ENCODE results near the gene E2F6.

Gene E2F6

DNA sequence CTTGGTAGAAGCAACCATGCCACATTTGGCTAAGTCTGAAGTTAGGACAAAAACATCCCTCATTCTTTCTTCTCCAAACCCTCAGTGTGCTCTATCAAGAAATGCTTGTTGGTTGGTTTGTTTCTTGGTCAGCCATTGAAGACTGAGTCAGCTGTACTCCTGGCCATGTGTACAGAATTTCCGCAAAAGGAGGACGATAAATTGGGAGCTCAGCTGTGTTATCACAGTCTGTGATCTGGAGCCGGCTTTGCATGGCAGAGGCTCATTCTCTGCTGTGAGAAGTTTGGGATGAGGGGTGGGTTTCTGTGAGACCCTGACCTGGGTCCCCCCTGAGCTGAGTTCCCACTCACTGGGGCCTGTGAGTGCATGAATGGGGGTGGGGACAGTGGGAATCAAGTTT is 26.3 kb upstream of the E2F6 start:
- DNase-seq: no peak

DNA sequence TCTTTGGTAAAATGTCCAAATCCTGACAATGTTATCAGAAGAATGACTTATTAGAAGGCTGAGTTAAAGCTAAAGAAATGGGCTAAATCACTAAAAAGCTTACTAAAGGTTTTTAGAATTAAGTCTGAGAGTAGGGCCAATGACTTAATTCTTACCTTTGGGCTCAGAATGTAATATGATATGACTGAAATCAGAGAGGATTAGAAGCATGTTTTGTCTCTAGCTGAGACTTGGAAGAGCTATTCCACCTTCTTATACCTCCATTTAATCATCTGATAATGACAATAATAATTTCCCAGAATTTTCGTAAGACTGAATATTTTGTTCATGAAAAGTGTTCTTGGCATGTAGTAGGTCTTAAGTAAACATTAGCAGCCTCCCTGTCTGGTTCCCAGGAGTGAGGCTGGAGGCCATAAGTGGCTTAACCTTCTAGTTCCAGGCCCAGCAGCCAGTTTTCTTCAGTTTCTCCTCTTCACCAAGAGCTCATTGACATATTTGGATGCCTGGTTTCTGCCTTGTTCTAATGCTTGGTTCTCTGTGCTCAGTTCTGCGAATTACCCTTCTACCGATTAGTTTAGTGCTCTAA is 25.5 kb upstream of the E2F6 start:
- no peak for DNase-seq

DNA sequence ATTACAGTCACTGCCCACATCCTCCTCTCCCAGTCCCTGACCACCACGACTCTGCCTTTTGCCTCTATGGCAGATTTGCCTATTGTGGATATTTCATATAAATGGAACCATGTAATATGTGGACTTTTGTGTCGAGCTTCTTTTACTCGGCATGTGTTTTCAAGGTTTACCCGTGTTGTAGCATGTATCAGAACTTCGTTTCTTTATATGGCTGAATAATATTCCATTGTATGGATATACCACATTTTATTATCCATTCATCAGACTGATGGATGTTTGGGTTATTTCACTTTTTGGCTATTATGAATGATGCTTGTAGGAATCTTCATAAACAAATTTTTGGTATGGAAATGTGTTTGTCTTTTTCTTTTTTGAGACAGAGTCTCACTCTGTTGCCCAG is 24.2 kb upstream of the E2F6 start:
- no peak for DNase-seq

DNA sequence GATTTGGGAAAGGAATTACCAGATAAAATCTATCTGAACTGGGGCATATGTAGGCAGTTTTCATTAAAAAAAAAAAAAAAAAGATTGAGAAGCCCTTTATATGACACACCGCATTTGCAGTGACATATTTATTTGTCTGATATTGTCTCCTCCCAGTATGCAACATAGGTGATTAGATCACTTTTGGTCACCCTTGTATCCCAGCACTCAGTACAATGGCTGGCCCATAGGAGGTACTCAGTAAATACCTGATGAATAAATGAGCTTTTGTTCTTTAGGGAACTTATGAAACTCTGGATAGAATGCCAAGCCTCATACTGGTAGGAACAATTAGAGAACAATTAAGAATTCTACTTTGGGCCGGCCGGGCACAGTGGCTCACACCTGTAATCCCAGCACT is 22.8 kb upstream of the E2F6 start:
- DNase-seq: no peak

DNA sequence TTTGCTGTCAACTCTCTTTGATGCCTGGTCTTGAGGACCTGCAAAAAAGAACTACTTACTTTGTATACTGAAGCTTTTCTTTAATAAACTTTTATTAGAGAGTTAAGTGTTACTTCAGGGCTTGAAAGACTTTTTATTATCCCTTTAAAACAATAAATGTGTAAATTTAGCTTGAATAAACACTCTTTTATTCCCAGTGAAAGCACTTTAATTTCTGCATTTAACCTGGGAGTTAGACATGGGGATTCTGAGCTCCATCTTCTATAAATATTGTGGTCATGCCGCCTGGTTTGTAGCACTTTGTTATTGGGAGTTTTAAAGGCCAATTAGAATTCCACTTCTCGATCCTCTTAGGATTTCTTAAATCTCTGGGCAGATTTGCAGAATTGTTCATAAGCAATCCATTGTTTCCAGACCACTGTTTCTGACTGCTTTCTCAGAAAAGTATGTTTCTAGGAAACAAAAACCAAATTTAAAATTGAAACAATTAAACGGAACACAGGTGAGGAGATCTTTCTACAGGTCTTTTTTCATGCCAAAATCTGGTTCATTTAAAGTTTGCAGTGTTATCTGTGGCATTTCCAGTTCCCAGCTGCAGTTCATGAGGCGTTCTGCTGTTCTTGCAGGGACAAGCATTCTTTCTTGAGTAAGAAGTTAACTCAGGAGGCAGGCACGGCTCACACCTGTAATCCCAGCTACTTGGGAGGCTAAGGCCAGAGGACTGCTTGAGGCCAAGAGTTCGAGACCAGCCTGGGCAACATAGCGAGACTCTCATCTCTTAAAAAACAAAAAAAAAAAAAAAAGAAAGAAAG is 18.1 kb upstream of the E2F6 start:
- DNase-seq: no peak

DNA sequence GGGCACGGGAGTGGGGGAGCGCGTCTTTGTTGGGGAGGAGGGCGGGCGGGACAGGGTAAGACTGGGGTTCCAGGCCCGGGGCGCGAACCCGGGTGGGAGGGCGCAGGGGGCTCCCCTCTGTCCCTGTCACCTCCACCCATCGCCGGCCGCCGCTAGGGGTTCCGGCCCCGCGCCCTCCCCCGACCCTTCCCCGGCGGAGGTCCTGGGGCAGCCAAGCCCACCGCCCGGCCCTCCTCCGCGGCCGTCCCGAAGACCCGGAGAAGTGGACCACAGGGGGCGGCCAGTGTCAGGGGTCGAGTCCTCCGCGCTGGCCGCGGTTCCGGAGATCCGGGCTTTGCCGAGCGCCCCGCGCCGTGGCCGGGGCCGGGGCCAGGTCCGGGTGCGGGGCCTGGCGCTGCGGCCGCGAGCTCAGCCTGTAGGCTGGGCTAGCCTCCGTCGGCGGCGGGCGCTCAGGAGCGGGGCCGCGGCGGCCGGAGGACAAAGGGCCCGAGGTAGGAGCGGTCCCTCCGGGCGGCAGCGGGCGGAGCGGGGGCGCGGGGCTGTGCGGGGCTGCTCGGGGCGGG is 16.6 kb upstream of the E2F6 start:
- DNase-seq: no peak

DNA sequence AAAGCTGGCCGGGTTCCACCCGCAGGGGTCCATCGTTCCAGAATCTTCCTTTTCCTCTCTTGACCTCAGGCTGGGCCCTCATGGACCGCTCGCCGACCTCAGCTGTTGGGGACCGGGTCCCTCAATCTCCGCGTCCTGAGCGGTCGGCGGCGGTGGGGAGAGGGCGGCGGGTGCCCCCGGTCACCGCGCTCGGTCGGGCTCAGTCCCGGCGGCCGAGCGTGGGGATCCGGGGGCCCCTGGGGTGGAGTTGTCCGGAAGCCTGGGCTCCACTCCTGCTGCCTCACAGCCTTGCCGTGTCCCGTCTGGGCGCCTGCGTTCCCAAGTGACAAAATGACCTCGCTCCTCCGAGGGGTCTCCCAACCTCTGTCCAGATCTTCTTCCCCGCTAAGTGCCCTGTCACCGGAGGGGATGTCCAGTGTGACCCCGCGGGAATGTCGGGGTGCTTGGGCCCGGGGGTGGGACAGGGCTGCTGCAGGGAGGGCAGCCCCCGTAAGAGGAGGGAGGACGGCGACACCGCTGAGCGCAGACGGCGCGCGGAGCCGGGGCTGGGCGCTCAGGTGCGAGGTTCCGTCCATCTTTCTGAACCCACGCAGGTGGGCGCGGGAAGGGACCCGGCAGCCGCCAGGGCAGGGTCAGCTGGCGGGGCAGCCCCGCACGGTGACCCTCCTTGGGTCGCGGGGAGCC is 16.0 kb upstream of the E2F6 start:
- no peak for DNase-seq

DNA sequence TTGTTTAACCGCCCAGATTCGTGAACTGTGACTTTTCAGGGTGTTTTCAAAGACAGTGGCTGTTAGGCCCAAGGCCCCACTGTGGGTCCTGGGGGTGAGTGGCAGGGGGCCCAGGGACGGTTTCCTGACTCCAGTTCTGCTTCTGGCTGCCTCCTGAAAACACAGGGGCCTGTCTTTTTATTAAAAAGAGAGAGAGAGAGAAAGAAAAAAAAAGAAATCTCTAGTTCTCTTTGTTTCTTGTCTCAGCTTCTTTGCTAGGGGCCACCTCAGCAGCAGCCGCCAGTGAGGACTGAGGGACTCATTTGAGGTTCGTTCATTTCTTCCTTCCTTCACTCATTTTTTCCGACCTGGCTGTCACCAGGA is 15.4 kb upstream of the E2F6 start:
- DNase-seq: no peak

DNA sequence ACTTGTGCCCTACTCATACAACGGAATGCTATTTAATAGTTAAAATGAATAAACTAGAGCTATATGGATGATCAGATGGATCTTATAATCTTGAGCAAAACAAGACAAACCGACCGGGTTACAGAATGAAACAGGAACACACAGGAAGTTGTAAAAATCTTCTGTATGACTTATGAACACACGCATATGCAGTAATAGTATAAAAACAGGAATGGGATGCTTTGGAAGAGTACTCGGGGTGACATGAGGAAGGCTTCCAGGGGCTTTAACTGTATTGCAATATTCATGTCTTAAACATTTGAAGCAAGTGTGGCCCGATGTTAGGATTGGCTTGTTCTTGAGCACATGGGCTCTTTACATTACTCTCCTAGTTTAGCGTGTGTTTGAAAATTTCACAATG is 14.9 kb upstream of the E2F6 start:
- no peak for DNase-seq

DNA sequence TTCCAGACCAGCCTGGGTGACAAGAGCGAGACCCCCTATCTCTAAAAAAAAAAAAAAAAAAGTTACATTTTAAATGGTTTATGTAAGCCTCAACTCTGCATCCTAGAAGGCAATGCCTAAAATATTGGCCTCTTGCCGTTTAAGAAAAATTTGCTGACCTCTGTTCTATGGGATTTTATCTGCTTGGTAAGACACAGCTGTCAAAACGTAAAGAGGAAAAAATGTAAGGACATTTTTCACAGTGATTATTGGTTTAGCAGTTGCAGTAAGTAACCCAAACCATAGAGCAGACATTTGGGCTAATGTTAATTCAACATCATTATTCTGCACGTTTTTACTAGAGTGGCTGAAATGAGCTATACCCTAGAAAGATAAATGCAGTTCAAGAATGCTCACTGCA is 14.4 kb upstream of the E2F6 start:
- no peak for DNase-seq

DNA sequence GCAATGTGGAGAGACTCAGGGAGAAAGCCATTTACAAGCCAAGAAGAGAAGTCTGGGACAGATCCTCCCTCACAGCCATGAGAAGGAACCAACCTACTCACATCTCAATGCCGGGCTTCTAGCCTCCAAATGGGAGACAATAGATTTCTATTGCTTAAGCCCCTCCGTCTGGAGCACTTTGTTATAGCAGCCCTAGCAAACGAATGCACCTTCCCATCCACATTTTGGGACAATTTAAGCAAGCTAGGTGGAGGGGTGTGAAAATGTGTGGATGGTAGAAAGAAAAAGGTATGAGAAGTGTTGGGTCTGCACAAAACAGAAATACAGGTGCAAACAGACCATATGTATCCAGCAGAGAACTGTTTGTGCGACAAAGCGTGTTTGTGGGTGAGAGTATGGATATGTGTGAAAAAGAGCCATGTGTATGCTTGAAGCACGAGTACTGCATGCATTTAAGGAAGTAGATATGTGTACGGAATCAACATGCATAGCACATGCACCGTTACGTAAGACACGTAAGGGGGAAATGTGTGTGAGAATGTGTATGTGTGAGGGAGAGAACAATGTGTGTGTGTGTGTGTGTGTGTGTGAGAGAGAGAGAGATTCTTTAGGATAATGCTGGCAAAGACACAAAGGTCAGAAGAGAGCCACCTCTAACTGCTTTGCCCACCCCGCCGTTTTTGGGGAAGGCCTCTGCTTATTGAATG is 13.1 kb upstream of the E2F6 start:
- no peak for DNase-seq

DNA sequence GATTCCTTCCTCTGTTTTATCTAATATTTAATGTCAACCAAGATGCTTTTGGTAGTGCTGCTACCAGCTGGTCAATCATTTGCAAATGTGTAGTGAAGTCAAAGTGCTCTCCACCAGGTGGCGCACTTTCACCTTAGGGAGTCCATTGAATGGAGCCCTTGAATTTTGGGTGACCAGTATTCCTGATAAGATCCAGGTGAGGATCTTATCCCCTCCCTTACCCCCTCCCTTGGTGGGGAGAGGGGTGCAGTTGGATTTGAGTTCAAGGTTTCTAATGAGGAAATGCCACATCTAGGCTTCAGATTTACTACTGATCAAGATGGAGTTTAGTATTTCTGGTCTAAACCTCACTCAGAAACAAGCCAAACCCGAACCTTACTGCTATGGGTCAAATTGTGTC is 12.0 kb upstream of the E2F6 start:
- peak; percentile 75 for DNase-seq

DNA sequence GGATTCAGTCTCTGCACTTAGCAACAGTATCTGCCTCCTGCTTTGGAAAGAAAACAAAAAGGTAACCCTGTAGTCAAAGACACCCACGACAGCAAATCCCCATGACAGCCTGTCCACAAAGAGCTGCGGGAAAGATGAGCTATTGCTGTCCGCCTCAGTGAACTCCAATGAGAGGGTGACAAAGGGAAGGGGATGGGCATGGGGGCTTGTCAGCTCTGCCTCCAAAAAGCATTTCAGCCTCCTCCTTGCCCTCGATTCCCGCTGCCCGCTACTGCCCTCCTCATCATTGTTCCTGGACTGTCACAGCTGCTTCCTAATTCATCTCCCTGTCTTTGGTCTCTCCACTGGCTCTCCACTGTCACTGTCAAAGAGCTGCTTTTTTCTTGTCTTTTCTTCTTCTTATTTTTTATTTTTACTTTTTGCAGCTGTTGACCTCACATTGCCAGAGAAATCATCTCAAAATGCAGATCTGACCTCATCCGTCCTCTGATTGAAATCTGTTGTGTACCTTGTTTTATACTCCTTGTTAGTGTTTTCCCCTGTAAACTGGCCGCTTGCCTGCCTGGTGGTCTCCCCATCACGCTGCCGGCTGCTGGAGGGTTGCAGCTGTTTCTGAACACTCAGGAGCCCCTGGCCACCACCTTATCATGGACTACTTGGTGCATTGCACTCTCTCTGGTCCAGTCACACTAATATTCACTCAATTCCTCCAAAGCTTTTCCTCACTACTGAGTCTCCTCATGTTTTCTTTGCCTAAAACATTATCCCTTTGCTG is 7.9 kb upstream of the E2F6 start:
- DNase-seq: no peak

DNA sequence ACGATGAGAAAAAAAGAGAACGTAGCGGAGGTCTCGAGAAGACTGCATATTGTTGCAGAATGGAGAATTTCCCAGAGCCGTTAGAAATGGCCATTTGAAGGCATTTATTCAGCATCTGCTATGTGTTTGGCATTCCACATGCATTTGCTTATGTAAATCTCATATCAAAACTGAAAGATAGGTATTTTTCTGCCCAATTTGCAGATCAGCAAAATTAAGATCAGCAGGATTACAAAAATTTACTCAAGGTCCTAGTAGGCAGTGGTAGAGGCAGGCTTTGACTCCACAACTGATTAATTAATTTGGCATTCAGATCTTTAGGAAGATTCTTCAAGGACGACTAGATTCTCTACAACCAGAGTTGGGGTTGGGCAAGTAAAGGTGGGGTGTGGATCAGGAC is 1.8 kb upstream of the E2F6 start:
- DNase-seq: no peak

DNA sequence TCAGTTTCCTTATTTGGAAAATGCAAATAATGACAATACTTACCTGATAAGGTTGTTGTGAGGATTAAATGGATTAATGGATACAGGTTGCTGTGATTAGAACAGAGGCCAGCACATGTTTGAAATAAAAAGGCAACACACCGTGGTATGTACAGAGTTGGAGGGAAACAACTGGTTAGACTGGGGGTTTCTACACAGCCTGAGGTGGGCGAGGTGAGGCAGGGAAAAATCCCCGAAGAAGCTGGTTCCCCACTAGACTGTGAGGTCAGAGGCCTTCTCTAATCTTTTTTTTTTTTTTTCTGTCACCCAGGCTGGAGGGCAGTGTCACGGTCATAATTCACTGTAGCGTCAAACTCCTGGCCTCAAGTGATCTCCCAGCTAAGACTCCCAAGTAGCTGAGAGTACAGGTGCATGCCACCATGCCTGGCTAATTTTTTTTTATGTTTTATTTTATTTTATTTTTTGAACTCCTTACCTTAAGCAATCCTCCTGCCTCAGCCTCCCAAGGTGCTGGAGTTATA is 1.2 kb upstream of the E2F6 start:
- DNase-seq: peak; percentile 6

DNA sequence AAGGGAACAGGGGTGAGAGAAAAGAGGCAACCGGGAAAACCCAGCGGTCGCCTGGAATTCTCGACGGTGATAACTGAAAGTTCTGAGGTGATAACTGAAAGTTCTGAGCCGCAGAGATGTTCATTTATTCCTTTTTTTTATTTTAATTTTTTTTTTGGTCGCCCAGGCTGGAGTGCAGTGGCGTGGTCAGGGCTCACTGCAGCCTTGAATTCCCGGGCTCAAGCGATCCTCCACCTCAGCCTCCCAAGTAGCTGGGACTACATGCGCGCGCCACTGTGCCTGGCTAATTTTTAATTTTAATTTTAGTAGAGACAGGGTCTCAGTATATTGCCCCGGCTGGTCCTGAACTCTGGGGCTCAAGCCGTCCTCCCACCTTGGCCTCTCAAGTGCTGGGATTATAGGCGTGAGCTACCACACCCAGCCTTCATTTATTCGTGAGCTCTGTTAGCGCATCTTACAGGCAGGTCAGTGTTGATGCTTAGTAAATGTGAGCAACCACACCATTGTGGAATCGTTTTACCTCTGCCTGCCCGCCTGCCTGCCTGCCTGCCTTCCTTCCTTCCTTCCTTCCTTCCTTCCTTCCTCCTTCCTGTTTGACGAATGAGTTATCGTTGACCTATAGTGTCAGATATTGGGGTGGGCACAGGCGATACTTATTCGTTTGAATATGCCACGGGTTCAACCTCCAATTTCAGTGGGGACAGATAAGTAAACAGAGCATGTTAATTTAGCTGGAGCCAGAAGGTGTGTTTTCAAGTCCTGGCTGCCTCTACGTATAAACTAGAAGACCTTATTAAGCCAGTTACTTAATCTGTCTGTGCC is 557 bp upstream of the E2F6 start:
- peak; percentile 16 for DNase-seq

DNA sequence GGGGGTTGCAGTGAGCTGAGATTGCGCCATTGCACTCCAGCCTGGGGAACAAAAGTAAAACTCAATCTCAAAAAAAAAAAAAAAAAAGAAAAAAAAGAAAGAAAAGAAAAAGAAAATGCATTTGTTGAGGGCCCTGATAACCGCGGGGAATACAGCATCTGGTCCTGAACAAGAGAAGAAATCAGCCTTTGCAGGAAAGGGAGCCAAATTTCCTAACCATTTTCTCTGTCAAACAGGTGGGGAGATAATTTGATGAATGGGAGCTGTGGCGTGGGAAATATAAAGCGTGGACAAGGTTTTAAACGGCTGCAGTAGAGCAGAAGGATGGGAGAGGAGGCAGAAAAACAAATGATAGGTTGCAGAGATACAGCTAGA is 864 bp downstream of the E2F6 start:
- no peak for DNase-seq

DNA sequence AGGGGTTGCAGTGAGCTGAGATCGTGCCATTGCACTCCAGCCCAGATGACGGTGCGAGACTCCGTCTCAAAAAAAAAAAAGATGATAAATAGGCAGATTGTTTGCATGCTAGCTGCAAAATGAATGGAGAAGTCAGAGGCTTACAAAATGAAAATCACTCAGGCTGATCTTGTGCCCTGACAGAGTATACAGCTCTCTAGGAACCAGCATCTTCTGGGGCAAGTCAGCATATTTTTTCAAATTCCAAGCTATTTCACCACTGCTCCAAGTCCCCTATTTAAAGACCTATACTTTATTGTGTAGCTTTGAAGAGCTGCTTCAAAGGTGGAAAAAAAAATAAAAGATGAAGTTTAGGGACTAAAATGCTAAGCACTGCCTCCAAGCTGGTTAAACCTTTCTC is 6.1 kb downstream of the E2F6 start:
- no peak for DNase-seq

DNA sequence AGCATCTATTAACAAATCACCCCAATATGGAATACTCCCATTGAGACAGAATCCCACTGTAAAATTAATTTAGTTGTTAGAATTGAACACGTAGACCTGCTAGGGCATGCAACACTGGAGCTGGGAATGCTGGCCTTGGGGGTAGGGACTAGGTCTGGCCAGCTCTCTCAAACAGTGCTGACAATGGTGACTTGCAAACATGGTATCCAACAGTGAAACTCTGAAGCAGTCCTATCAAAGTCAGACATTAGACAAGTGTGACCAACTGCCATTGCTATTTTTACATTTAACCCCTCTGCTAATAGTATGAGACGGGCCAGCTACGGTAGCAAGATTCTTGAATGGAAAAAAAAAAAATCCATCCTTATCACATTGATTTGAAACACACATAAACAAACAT is 7.2 kb downstream of the E2F6 start:
- no peak for DNase-seq

DNA sequence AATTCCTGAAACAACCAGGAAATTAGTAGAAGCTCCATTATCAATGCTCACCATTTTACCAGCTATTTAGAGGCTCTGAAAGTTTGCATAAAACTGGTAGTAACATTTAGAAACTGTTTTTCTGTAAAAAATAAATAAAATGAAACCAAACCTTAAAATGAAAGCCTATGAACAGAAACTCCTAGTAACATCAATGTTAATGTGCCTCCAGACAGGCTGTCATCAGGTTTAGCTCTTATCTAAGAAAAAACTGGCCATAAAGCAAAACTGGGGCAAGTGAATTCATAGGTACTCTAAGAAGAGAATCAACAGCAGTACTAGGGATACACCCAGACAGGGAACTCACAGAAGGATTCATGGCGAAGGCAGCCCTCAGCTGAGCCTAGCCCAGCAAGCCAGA is 8.0 kb downstream of the E2F6 start:
- no peak for DNase-seq

DNA sequence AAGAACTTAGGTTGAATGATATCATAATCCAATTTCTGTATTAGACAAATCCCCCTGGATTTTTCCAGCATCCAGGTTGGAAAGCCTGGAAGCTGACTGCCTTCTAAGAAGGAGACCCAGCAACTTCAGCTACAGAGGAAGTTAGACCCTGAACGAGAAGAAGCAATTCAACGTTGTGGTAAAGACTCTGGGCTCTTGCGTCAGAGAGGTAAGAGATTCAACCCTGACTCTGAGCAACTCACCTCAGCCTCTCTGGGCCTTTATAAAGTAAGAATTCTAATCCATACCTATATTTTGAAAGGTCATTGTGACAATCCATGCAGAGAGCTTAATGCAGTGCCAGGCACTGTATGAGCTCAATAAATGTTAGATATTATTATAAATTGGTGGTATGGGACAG is 9.7 kb downstream of the E2F6 start:
- no peak for DNase-seq

DNA sequence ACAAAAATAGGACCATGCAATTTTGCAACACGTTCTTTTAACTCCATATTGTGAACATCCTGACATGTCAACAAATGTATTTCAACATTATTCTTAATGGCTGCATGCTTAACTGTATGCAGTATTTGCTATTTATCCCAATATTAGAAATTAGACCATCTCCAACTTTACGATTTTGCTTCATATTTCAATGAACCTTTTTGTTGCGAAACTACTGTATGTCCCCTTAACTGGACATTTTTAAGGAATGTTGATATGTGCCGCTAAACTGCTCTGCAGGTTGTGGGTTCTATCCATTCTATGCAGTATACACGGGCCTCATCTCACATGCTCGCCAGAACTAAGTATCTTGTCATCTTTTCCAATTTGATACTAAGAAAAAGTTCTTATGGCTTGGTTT is 11.1 kb downstream of the E2F6 start:
- DNase-seq: no peak

Measured in CD4-positive, alpha-beta T cell treated with Interleukin-17A for 1 hour (primary cell).